Suprapubic skin (tissue), 4 donors: ENCODE measurements around the gene C10orf105.

Experiments
- CTCF ChIP-seq, 2 donors: fragments of 200-600 bp in 1 of 2; fragments of 450-650 bp in 1 of 2; sonication (generic) in 1 of 2; IDR thresholded peaks; one replicate each; pipeline ENCODE4 v1.5.1; 2016 to 2019; ENCODE audit warnings: antibody characterized with exemption in 2 of 2, mild to moderate bottlenecking in 1 of 2, moderate library complexity in 1 of 2
- EP300 ChIP-seq: sonication (generic); formaldehyde crosslinking; IDR thresholded peaks from one replicate; pipeline ENCODE4 v1.6.1; 2017; ENCODE audit warnings: antibody characterized with exemption
- POLR2A ChIP-seq, 2 donors: fragments of 450-650 bp; IDR thresholded peaks; one replicate each; pipeline ENCODE4 v1.6.1; 2017; ENCODE audit warnings: antibody characterized with exemption in 2 of 2, mild to moderate bottlenecking in 2 of 2, moderate library complexity in 2 of 2
- POLR2AphosphoS5 ChIP-seq, 3 donors: sonication (generic); formaldehyde crosslinking; IDR thresholded peaks; one replicate each; pipeline ENCODE4 v1.6.1; 2017; ENCODE audit warnings: antibody characterized with exemption in 3 of 3

GRCh38 chr10:71717551-71717951, 2.0 kb downstream of the C10orf105 start:
- TF ChIP-seq CTCF (IDR thresholded peaks at IDR 0.05) (no peak), POLR2A (IDR thresholded peaks at IDR 0.05) (no peak), EP300 (no peak), POLR2AphosphoS5 (IDR thresholded peaks at IDR 0.05) (no peak)
